IPS-18c (cell line): Measurements from ENCODE around the gene MYH15.

Source experiments
- H3K4me3 ChIP-seq: 2 replicates; pipeline ENCODE4 v1.7.0; 2013; ENCODE audit warnings: low read depth, mild to moderate bottlenecking, low read length, moderate library complexity; ENCODE audit not compliant: insufficient read depth
- H3K9me3 ChIP-seq: one replicate; pipeline ENCODE4 v1.6.1; 2013; ENCODE audit warnings: mild to moderate bottlenecking, low read length, moderate library complexity; ENCODE audit not compliant: control insufficient read depth, insufficient read depth

MYH15 gene

DNA sequence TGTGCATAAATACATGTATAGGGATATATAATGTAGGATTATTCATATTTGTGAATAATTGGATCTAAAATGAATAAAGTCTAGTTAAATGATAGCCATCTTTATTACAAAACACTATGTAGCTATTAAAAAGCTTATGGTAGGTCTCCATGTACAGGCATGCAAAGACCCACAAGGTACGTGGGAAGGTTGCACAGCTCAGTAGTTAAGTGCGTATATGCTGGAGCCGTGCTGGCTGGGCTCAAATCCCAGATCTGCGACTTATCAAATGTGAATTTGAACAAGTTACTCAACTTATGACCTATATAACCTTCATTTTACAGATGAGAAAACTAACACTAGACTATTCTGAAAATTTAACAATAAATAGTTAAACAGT is 100.6 kb downstream of the MYH15 start:
- no peak overlapping the region for H3K4me3 ChIP-seq
- H3K9me3 ChIP-seq, result no peaks in the 10 kb centered on the region

DNA sequence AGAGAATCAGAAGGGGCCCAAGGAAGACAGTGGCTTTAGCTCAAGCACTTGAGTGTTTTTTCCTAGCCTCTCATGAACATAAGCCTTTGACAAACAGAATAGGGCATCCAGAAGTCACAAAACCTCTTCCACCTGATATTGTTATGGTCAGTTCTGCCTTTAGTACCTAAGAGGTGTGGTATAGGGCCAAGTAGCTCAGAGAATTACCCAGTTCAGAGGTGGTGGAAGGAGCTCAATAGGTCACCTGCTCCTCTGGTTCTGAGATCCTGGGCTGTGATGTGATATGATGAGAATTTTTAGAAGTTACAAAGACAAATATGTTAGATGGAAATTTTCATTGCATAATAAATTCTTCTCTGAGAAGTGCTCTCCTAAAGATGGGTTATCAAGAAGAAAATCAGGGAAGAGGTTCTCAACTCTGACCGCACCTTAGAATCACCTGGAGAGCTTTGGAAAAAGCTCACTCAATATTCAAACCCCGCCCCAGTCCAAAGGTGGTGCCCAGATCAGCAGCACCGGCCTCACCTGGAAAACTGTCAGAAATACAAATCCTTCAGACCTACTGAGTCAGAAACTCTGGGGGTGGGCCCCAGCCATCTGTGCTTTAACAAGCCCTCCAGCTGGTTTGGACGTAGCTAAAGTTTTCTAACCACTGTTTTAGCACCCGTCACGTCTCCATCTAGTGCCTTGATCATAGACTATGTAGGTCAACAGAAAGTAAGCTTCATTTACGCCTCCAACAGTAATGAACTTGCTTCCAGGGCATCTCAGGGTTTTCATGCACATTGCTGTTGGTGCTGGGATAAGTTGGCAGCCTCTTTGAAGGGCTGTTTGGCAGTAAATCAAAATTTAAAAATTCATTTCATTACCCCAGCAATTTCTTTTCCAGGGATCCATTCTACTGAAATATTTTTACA is 101.3 kb downstream of the MYH15 start:
- Histone ChIP-seq H3K9me3 (no peaks in the 10 kb centered on the region), H3K4me3 (no peak overlapping the region)

DNA sequence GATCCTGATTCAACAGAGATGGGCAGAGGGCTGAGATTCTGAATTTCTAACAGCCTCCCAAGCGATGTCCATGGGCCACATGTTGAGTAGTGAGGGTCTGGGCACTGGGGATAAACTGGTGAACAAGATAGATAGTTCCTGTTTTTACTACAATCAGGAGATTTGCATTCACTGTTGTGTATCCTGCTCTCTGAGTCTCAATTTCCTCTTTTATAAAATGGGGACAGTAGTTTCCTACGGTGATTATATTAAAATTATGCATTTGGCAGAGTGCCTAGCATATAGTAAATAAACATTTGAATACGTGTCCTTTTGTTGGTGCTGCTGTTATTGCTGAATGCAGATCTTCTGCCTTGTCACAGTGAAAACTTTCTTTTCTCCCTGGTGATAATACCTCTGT is 102.5 kb downstream of the MYH15 start:
- Histone ChIP-seq H3K9me3 (no peaks in the 10 kb centered on the region), H3K4me3 (no peak overlapping the region)

DNA sequence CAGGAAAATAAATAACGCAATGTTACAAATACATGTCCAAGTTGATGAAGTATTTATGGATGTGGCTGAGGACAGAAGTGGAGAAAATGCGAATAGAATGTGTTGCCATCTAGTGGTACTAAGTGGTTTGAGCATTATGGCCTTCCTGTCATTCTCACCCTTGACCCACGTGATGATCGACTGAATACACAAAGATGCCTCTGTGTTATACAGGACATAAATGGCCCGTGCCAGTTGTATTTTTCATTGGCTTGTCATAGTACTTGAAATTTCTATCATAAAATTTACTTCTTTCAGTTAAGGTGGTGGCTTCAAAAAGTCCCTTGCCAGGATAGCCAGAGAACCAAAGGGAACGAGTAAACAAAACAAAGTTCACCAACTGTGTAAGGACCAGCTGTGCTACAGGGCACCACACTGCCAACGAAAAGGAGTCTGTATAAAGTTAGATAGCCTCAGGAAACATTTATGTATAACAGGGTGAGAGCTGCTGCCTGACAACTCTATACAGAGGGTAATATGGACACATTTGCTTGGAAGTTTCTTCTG is 103.7 kb downstream of the MYH15 start:
- Histone ChIP-seq H3K4me3 (no peak overlapping the region), H3K9me3 (no peaks in the 10 kb centered on the region)

DNA sequence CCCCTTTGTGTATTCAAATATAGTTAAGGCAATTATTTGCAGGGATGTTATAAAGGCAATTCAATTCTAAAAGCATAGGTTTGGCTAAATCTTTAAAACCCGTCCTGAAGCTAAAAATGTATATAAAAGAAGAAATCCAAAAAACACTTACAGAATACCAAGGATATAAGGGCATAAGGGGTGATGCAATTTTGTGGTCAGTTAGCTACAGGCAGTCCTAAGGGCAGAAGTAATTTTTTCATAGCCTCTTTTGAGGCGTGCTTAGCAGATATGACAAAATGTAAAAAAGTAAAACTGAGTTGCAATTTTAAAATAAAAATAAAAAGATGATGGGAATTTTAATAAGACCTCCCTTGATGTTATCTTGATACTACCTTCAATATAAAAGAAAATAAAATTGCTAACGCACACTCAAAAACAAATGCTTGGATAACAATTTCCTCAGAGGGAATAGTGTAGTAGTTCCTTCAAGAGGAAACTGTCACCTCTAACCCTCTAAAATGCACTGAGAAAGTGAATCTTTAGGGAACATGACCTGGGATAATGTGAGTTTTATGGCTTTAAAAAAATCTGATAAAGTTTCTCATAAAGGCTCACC is 104.2 kb downstream of the MYH15 start:
- Histone ChIP-seq H3K4me3 (no peak overlapping the region), H3K9me3 (no peaks in the 10 kb centered on the region)

DNA sequence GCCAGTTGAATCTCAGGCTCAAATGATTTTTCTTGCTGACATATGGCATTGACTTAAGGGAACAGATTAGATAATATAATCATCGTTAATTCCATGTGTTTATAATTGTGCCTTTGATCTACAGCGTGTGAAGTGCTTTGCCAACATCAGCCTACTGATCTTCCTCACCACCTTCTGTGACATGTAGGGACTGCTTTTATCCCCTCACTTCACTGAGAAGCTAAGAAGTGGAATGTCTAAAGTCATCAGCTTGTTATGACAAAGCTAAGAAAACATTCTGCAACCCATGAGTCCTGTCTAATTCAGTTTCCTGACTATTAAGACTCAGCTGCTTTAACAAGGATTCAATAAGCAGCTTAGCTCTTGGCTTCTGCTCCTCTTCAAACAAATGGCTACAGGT is 106.0 kb downstream of the MYH15 start:
- Histone ChIP-seq H3K4me3 (no peak overlapping the region), H3K9me3 (no peaks in the 10 kb centered on the region)

DNA sequence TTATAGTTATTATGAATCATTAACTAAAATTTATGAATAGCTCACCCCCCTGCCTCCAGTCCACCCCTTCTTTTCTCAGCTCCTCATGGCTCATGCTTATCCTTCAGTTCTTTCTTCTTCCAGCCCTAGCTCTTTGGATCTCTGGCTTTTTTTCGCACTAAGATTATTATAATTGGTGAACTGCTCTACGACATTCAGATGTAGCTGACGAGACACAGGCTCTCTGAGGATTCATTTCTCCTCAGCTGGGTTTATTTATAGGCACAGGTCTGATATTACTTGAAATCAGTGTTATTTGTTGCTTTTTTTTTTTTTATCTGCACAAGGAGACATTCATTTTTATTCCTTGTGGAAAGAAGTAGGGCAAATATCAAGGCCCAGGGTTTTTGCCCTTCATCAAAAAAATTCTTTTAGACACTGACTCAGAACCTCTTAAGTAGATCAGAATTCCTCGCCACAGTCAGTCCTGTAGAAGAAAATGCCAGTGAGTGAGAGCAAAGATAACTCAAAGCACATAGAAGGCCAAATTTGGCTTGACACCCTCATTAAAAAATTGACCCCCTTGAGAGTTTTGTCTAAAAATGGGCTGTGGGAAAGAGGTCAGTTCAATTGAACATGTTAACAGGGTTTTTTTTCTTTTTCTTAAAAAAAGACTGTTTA is 106.6 kb downstream of the MYH15 start:
- Histone ChIP-seq H3K9me3 (no peaks in the 10 kb centered on the region), H3K4me3 (no peak overlapping the region)

DNA sequence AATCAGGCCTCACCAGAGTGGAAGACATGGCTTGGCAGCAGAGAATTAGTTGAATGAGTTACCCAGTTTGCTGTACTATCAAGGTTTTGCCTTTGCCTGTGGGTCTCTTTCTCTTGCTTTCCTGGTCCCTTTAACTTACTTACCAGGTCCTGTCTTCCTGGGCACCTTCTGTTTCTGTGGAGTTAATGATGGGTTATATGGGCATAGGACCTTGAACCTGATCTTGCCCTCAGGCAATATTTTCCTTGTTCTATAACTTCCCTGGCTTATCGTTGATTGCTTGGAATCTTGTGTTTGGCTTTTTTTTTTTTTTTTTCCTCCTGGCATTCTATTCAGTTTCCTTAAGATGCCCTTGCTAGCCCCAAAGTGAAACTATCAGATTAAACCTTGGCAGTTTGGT is 107.2 kb downstream of the MYH15 start:
- no peak overlapping the region for H3K4me3 ChIP-seq
- H3K9me3 ChIP-seq, result no peaks in the 10 kb centered on the region

DNA sequence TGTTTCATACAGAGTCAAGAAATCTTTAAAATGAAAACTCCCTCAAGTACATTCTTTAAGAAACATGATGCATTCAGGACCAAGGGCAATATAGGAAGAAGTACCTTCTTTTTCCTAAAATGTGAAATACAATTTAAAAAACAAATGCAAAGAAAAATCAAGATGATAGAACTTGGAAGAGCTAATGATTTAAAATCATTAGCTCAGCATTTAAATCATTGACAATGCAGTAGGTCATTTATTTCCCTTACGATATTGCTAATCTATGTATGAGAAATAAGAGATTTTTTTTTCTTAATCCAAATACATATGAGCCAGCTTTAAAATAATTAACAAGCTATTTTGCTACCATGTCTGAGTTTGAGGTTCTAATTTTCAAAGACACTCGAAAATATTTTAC is 108.6 kb downstream of the MYH15 start:
- Histone ChIP-seq H3K4me3 (no peak overlapping the region), H3K9me3 (no peaks in the 10 kb centered on the region)

DNA sequence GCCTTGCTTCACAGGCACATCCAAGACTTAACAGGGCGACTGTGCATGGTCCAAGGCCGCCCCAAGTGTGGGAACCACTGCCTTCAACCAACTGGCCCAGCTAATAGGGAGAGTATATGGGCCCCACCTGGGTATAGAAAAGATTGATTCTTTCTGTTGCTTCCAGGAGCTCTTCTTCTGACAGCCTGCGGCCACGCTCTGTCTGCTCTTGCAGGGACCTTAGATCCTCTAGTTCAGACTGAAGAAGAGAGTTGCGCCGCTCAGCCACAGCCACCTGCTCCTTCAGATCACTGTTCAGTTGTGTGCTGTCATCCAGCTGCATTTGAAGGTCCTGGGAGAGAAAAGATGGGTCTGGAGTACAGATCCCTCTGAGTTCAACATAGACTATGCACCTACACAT is 111.9 kb downstream of the MYH15 start:
- H3K9me3 ChIP-seq, result no peaks in the 10 kb centered on the region
- H3K4me3 ChIP-seq, result no peak overlapping the region

DNA sequence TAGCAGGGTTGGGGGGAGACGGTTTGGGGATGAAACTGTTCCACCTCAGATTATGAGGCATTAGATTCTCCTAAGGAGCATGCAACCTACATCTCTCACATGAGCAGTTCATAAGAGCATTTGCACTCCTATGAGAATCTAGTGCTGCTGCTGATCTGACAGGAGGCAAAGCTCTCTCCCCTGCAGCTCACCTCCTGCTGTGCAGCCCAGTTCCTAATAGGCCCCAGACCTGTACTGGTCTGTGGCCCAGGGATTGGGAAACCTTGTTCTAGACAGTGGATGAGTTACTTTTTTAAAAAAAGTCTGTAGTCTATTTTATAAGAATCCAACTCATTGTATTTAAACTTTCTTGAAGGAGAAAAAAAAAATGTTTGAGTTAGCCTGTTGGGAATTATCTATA is 114.1 kb downstream of the MYH15 start:
- Histone ChIP-seq H3K9me3 (no peaks in the 10 kb centered on the region), H3K4me3 (no peak overlapping the region)

DNA sequence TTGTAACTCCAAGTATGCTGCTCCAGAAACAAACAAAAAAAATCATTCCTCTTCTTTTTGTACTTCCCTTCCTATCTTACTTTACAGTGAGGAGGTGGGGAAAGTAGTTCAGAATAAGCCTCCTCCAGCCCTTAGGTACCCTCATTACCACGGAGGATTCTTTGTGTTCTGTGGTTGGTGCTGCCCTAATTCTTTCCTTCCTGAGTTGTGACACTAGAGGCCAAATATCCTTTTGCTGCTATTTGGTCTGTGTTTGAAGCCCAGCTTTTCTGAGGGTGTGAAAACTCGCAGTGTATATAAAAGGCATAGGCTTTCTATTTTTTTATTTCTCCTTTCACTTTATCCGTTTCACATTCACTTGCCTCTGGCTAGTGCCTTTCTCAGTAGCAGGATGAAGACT is 115.8 kb downstream of the MYH15 start:
- Histone ChIP-seq H3K9me3 (no peaks in the 10 kb centered on the region), H3K4me3 (no peak overlapping the region)

DNA sequence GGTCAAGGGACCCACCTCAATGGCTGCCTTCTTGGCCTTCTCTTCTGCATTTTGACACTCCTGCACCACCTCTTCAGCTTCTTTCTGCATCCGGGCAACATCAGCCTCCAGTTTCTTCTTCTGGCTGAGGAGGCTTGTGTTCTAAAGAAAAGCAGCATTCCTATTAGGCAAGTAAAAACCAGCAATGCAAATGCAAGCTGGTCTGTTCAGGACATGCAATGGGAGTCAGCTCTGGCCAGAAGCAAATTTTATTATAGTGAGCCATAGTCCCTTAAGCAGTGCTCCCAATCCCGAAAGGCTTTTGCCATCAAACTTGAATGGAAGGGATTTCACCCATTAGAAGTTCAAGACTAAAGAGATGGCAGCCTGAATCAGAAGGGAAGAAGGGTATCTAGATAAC is 116.4 kb downstream of the MYH15 start:
- H3K4me3 ChIP-seq, result no peak overlapping the region

DNA sequence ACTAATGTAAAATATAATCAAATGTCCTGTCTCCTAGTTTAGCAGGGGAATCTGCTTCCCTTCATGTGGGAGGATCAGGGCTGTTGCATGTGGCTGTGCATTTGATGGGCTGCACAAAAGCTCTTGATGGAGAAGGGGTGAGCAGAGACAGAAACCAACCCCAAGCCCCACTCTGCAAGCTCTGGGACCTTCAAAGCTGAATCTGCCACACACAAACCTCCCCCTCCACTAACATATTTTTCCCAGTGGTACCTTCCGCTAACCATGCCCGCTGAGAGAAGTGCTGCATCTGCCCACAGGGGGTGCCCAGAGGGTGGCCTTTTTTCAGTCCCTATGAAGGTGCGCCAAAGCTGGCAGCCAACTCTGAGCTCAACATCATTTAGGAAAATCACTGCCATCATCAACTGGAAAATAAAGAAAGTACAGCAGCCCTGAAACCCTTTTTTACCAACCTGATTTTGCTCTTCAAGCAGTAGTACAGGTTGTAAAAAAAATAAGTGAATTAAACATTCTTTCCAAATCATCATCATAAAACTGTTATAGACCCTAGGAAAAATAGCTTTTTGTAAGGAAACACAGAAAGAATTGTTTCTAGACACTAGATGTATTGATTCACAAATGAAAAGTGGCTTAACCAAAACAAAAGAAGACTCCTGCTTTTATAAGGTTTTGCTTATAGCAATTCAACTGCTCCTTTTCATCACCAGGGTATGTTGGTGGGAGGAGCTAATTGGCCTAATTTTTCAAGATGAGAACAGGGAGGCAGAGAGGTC is 117.1 kb downstream of the MYH15 start:
- Histone ChIP-seq H3K9me3 (no peaks in the 10 kb centered on the region), H3K4me3 (no peak overlapping the region)

More for the DNA sequence above, 116.4 kb downstream of the MYH15 start:
- no peaks in the 10 kb centered on the region for H3K9me3 ChIP-seq

DNA sequence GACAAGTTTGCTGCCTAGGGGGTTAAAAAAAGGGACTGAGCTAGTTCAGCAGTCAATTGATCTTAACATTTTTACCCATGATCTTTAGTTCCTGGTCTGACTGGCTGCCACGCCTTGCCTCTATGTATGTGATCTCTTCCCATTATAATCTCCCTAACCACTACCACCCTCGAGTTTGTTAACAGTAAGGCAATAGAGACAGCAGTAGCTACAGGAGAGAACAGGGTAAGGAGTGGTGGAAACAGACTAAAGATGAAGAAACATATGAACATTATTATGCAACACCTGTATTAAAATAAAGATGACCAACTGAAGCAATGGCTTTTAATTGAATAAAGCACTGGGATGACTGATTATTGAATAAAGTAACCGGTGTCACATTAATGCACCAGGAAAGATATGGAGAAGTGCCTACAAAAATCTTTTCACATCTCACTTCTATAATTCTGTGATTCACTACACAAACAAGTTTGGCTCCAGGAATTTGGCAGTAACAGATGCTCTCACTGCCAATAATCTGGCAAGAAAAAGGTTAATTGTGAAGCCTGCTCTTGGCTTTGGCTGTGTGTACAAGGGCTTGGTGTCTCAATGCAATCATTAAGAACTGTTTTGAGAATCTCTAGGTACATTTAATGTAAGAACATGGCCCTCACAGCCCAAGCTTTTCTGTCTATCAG is 118.3 kb downstream of the MYH15 start:
- Histone ChIP-seq H3K4me3 (no peak overlapping the region), H3K9me3 (no peaks in the 10 kb centered on the region)

DNA sequence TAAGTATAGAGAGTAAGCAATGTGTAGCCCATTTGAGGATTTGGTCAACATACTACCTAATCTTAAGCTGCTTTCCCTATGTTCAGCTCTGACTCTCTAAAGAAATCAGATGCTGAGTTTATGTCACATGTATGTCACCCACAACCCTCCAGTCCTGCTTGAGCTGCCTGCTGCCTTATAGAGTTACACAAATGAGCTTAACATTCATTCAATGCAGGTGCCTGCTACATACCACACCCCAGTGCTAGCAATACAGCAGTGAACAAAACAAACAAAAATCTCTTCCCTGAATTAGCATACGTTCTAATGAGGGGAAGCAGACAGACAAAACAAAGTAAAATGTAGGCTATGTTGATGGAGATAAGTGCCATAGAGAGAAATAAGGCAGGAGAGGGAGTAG is 121.0 kb downstream of the MYH15 start:
- Histone ChIP-seq H3K4me3 (no peak overlapping the region), H3K9me3 (no peaks in the 10 kb centered on the region)
